GM06990 (cell line): ENCODE measurements around the gene CCIN.

Experiments used
- DNase-seq: peaks from one replicate; pipeline ENCODE4 v3.0.0-alpha.2; 2011; ENCODE audit not compliant: insufficient read length; ENCODE audit errors: extremely low read depth
- H3K27me3 ChIP-seq: replicated peaks from 2 replicates; pipeline ENCODE4 v1.6.0; 2011; ENCODE audit warnings: low read length; ENCODE audit not compliant: control insufficient read depth, insufficient read depth
- H3K36me3 ChIP-seq: 2 replicates; pipeline ENCODE4 v1.5.1; 2011; ENCODE audit warnings: low read length; ENCODE audit not compliant: control insufficient read depth, insufficient read depth
- H3K4me3 ChIP-seq: replicated peaks from 2 replicates; pipeline ENCODE4 v1.5.1; 2011; ENCODE audit warnings: low read depth, mild to moderate bottlenecking, control low read depth, low read length
- CTCF ChIP-seq: IDR thresholded peaks from 2 replicates; pipeline ENCODE4 v1.5.1; 2011; ENCODE audit warnings: low read length, control low read depth, mild to moderate bottlenecking, inconsistent platforms; ENCODE audit not compliant: insufficient read depth, poor library complexity, severe bottlenecking

The CCIN gene

GRCh38 chr9:36163049-36163785 lies 6.0 kb upstream of the CCIN start:
- no peak for TF ChIP-seq CTCF
- Histone ChIP-seq H3K4me3 (no peak overlapping the region), H3K36me3 (no peaks in the 10 kb centered on the region), H3K27me3 (no peaks in the 10 kb centered on the region; the same call in none of the 2 replicates)
- DNase-seq = no peak

- no peak for TF ChIP-seq CTCF
- no peak for DNase-seq
Measured at GRCh38 chr9:36163786-36164170, 5.4 kb upstream of the CCIN start.

GRCh38 chr9:36164372-36164771 lies 4.8 kb upstream of the CCIN start:
- no peaks in the 10 kb centered on the region for H3K36me3 ChIP-seq
- no peaks in the 10 kb centered on the region; the same call in none of the 2 replicates for H3K27me3 ChIP-seq
- no peak for TF ChIP-seq CTCF
- H3K4me3 ChIP-seq = no peak overlapping the region
- no peak for DNase-seq

More at GRCh38 chr9:36163786-36164170, 5.4 kb upstream of the CCIN start:
- Histone ChIP-seq H3K4me3 (no peak overlapping the region), H3K27me3 (no peaks in the 10 kb centered on the region; the same call in none of the 2 replicates), H3K36me3 (no peaks in the 10 kb centered on the region)

- Histone ChIP-seq H3K4me3 (no peak overlapping the region), H3K36me3 (no peaks in the 10 kb centered on the region), H3K27me3 (no peaks in the 10 kb centered on the region; the same call in none of the 2 replicates)
- no peak for TF ChIP-seq CTCF
- DNase-seq = no peak
Measured at GRCh38 chr9:36164989-36165388, 4.2 kb upstream of the CCIN start.

GRCh38 chr9:36165826-36166167 lies 3.4 kb upstream of the CCIN start:
- no peak for DNase-seq
- H3K36me3 ChIP-seq = no peaks in the 10 kb centered on the region
- no peaks in the 10 kb centered on the region; the same call in none of the 2 replicates for H3K27me3 ChIP-seq
- no peak for TF ChIP-seq CTCF
- H3K4me3 ChIP-seq = no peak overlapping the region
